ENCODE measurements around the gene LSP1.

Gene LSP1

DNA sequence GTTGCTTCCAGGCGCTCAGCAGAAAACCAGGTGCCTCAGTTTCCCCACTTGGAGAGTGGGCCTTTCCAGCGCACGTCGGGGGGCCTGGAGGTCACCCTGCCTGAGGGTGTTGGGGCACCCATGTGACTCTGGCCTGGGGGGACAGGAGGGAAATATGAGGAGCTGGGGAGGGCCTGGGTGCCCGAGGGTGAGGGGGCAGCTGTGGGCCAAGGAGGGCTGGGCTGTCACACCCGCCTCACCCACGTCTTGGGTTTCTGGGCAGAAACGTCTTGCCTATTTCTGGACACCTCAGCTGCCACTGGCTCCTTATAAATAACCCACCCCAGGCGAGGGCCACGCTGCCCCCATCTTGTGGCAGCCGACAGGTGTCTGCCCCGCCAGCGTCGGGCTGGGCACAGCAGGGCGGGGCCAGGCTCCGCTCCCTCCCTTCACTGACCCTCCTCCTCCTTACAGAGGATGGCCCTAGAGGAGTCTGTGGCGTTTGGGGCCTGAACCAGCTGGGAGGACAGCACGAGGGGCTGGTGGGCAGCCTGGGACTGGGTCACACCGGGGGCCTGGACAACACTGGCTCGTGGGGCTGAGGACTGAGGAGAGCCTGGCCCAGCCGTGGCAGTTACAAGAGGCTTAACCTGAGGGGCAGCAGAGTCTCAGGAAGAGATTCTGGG is 68.2 kb downstream of the LSP1 start:
- TF ChIP-seq GATA1 (IDR thresholded peaks at IDR 0.05; ENCODE audit: low read depth, low read length): no peak
- TF ChIP-seq POLR2A (IDR thresholded peaks at IDR 0.05; ENCODE audit: low read length): no peak
- DNase-seq: no peak

DNA sequence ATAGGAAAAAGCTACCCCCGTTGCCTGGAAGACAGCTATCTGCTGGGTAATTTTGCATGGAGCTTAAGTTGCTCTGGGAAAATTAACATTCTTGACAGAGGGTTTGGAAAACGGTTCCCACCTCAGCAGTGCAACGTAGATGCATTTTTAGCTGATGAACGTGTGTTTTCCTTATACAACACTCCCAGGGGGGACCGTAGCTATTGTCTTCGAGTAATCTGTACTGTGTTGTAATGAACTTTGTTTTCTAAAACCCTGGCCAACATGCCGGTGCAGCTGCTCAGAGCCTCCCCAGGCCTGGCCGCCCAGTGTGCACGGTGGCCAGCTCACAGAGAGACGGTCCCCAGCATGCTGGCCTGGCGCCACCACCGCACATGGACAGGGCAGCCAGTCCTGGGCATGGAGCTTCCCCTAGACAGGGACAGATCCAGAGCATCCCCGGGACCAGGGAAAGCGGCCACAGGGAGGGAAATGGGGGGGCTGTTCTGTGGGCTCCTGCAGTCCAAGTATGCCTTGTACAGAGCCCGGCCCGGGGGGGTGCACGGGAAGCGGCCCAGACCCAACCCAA is 68.8 kb downstream of the LSP1 start:
- no peak for DNase-seq
- TF ChIP-seq GATA1 (IDR thresholded peaks at IDR 0.05; ENCODE audit: low read depth, low read length): no peak
- TF ChIP-seq POLR2A (IDR thresholded peaks at IDR 0.05; ENCODE audit: low read length): no peak

DNA sequence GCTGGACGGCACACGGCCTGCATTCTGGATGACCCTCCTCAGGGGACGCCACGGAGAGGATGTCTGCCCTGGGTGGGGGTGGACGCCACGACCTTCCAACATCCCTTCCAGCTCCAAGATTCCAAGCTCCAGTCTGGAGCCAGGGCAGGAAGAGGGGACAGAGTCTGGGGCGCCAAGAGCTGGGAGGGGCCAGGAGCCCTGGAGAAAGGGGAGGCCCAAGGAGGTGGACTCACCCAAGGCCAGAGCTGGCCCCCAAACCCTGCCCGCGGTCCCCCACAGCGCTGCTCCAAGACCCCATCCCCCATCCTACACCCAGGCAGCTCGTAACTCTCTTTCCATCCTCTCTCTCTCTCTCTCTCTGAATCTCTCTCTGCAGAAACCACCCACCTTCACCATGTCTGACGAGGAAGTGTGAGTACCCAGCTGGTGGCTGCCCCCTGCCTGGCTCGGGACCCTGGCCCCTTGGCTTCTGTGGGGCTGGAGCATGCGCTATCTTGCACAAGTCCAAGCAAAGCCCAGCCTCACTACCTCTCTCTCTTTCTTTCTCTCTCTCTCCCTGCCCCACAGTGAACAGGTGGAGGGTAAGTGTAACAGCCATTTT is 69.7 kb downstream of the LSP1 start:
- DNase-seq: no peak
- TF ChIP-seq GATA1 (IDR thresholded peaks at IDR 0.05; ENCODE audit: low read depth, low read length): no peak
- TF ChIP-seq POLR2A (IDR thresholded peaks at IDR 0.05; ENCODE audit: low read length): no peak

DNA sequence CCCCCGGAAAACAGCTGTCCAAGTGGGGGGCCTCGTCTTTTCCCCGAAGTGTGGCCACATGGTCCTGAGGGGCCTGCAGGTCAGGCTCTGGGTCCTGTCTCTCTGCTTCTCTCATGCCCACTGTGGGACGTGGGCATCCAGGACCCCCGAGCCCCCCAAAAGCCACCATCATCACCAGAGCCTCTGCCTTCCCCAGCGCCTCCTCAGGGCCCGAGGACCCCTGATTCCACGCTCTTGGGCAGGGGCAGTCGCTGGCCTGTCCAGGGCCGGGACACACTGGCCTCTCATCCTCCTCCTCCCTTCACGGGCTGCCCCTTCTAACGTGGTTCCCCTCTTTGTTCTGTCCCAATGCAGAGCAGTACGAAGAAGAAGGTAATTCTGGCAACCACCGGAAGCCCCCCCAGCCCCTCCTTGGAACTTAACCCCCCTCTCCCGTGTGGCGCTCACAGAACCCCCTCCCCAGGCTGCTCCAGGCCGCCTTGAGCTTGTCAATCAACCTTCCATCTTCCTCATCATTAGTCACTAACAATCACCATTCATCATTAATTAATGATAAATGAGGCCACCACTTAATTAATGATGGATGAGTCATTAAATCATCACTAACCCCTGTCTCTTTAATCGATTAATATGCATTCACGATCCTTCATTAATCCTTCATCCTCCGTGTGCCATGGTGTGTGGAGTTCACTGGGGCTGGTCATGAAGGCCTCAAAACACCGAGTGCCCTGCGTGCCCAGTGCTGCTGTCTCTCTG is 70.5 kb downstream of the LSP1 start:
- TF ChIP-seq GATA1 (IDR thresholded peaks at IDR 0.05; ENCODE audit: low read depth, low read length) (no peak), POLR2A (IDR thresholded peaks at IDR 0.05; ENCODE audit: low read length) (no peak)
- no peak for DNase-seq

DNA sequence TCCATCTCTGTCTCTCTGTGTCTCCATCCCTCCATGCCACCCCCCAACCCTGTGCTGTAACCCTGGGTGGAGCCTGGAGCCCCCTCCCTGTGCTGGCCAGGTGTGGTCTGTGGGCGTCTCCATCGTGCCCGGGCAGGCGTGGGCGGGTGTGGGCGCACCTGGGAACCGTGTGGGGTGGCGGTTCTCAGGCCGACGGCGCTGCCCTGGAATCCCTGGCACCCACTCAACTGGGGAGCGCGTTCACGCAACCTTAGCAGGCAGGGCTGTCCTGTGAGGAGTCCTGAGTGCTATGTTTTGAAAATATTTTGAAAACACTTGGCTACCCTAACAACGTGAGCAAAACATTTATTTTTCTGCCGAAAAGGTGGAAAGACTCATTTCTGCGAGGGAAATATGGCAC is 71.3 kb downstream of the LSP1 start:
- no peak for TF ChIP-seq POLR2A (IDR thresholded peaks at IDR 0.05; ENCODE audit: low read length)
- no peak for TF ChIP-seq GATA1 (IDR thresholded peaks at IDR 0.05; ENCODE audit: low read depth, low read length)
- no peak for DNase-seq

DNA sequence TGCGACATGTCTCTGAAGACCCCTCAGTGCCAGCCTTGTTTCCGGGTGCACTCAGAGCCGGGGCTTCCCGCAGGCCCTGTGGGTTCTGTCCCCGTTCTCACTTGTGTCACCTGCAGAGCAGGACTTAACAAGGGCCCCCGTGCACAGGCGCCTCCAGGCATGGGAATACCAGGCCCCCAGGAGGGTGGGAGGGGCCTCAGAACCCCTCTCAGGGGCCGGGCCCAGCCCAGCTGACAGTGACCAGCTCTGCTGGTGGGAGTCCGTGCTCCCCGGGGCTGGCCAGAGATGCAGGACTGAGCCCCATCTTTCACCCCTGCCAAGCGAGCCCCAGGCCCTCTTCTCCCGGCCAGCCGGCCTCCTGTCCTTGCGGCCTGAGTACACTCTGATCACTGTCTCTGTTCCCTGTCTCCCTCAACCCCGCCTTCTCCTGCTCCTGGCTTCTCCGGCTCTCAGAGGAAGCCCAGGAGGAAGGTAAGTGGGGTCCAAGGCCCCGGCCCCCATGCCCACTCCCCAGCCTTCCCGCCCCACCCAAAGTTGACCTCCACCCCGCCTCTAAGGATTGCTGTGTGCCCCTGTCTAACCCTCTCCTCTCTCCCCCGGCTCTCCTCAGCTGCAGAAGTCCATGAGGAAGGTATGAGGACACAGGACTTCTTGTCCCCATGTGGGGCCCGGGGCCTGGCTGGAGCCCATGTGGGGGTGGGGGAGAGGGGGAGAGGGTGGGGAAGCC is 71.9 kb downstream of the LSP1 start:
- TF ChIP-seq POLR2A (IDR thresholded peaks at IDR 0.05; ENCODE audit: low read length) (no peak), GATA1 (IDR thresholded peaks at IDR 0.05; ENCODE audit: low read depth, low read length) (no peak)

DNA sequence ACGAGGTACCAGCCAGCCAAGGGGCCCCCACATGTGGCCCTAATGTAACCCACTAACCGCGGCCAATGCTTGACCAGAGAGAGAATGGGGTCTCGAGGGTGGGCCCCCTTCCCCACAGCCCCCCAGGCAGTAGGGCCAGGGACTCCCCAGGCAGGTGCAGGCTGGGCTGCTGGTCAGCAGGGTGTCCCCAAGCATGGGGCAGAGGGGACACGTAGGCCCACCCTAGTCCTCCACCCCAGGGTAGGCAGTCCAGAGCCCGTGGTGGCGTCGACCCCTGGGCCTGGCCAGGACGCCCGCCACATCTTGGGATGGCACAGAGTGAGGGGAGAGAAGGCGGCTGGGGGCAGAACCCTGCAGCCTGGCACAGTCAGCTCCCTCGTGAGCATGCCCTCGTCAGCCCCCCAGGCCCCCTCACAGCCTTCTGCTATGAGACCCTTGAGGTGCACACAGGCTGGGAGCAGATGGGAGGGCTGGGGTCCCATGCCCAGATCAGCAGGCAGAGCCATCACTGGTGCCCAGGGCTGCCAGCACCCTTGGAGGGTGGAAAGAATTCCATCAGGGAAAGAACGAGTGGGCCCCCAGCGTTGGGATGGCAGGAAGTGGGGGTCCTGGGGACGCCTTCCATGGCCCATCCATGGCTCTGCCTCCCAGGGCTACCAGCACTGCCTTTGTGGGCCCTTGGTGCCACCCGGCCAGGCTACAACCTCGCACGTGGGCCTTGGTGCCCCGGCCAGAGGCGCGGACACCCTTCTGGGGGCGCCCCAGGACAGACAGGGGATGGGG is 72.7 kb downstream of the LSP1 start:
- no peak for DNase-seq
- TF ChIP-seq GATA1 (IDR thresholded peaks at IDR 0.05; ENCODE audit: low read depth, low read length) (no peak), POLR2A (IDR thresholded peaks at IDR 0.05; ENCODE audit: low read length) (no peak)

More for the DNA sequence above, 71.9 kb downstream of the LSP1 start:
- DNase-seq: no peak

DNA sequence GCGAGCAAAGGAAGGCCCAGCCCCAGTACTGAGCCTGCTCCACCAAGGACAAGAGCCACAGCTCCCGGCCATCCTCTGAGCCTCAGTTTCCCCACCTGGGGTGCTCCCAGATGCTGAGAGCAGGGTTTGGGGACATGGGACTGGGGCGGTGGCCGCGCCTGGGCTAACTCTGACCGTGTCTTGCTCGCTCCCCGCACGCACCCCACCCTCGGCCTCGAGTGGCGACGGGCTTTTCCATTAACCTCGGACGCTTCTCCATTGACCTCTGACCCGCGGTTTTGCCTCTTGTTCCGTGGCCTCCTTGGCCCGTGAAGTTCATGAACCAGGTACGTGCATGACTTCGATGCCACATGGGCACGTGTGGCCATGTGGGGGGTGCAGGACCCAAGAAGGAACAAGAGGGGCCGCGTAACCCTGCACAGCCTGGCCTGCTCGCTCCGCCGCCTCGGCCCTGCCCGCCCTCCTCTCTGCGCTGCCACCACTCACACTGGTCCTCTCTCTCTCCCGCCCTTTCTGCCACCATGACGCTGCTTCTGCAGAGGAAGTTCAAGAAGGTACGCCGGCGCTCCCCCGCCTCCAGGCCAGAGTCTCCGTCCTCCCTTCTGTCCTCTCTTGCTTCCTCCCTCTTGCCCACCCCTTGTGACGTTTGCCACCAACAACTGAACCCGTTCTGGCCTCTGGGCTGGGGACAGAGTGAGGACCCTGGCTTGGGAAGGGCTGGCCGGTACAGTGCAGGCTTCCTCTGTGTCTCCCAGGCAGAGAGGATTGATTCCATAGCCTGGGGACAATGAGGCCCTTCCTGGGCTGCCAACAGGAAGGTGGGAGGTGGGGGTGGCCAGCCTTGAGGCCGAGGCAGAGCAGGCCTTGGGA is 73.5 kb downstream of the LSP1 start:
- no peak for DNase-seq

DNA sequence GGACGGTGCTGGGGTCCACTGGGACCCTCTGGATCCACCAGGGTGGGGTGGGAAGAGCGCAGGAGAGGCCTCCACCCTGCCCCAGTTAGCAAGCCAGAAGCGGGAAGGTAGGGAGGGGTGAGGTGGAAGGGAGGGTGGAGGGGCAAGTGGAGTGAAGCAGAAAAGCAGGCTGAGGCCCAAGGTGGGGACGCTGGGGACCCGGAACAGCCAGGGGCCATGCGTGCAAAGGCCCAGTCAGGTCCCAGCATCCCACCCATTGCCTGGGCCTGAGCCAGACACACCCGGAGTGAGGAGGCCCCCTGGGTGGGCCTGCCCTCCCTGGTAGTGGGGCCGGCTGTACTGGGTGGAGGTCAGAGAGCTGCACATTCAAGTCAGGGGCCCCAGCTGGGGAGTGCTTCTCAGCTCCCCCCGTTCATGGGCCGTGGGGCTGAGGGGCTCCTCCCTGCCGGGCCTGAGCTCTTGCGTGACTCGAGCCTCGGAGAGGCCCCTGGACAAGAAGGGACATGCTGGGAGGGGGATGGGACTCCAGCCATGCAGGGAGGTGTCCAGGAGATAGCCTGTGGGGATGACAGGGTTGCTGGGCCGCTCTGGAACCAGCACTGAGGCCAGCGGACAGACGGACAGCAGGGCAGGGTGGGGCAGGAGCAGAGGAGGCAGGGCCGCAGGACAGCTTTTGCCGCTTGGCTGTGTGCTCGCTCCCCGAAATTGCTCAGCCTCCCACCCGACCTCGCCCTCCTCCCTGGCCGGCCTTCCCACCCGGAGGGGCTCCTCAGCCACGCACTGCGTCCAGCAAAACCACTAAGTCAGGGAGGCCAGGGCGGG is 74.4 kb downstream of the LSP1 start:
- no peak for TF ChIP-seq GATA1 (IDR thresholded peaks at IDR 0.05; ENCODE audit: low read depth, low read length)
- TF ChIP-seq POLR2A (IDR thresholded peaks at IDR 0.05; ENCODE audit: low read length): no peak
- no peak for DNase-seq

More for the DNA sequence above, 73.5 kb downstream of the LSP1 start:
- no peak for TF ChIP-seq POLR2A (IDR thresholded peaks at IDR 0.05; ENCODE audit: low read length)
- TF ChIP-seq GATA1 (IDR thresholded peaks at IDR 0.05; ENCODE audit: low read depth, low read length): no peak

DNA sequence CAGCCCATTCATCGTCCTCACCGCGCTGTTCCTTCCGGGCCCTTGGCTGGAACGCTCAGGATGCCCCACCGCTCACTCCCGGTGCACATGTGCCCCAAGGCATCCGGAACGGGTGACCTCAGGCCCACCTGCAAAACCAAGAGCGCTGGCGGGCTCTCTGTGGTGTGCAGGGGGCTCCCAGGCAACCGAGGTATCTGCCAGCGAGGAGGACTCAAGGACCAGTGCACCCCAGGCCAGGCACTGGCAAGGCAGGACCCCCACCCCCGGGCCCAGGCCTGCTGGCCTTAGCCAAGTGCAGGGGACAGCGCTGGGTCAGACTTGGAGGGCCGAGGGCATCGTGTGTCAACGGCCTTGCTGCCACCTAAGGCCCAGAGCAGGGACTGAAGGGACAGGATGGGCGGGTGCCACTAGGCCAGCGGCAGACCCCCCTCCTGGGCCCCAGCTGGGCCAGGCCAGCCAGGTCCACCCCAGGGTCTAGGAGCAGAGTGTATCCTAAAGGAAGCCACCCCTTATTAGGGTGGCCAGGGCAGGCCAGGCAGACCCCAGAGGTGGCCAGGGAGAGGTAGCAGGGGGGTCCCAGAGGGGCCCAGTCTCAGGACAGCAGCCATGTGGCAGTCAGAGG is 75.1 kb downstream of the LSP1 start:
- no peak for DNase-seq

DNA sequence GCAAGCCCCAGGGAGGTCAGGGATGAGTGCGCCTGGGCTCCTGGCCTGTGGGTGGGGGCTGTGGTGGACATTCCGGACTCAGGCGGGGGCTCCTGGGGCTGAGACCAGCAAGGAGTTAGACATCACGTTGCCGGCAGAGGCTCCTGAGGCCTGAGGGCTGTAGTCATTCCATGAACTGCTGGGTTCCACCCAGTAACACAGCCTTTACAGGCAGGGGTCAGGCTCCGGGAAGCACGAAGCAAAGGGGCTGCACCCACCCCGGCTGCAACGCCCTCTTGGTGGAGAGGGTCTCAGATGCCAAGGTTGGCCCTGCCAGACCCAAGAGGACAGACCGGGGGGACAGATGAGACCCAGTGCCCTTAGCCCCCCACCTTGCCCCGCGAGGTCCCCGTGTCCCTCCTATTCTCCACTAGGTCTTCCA is 75.6 kb downstream of the LSP1 start:
- no peak for DNase-seq
- no peak for TF ChIP-seq GATA1 (IDR thresholded peaks at IDR 0.05; ENCODE audit: low read depth, low read length)
- TF ChIP-seq POLR2A (IDR thresholded peaks at IDR 0.05; ENCODE audit: low read length): no peak

More for the DNA sequence above, 75.1 kb downstream of the LSP1 start:
- TF ChIP-seq POLR2A (IDR thresholded peaks at IDR 0.05; ENCODE audit: low read length) (no peak), GATA1 (IDR thresholded peaks at IDR 0.05; ENCODE audit: low read depth, low read length) (no peak)
